Femur (tissue), 1 donor: ENCODE results near the gene TEX13D.
"Not testable (repeated sequence)": the region's sequence is repeated elsewhere in the genome, so short reads cannot be mapped to it uniquely, and the experiment has no call there.

Experiments used
- DNase-seq: peaks from one replicate; pipeline ENCODE4 v3.0.0-alpha.2; 2017

Gene TEX13D

DNA sequence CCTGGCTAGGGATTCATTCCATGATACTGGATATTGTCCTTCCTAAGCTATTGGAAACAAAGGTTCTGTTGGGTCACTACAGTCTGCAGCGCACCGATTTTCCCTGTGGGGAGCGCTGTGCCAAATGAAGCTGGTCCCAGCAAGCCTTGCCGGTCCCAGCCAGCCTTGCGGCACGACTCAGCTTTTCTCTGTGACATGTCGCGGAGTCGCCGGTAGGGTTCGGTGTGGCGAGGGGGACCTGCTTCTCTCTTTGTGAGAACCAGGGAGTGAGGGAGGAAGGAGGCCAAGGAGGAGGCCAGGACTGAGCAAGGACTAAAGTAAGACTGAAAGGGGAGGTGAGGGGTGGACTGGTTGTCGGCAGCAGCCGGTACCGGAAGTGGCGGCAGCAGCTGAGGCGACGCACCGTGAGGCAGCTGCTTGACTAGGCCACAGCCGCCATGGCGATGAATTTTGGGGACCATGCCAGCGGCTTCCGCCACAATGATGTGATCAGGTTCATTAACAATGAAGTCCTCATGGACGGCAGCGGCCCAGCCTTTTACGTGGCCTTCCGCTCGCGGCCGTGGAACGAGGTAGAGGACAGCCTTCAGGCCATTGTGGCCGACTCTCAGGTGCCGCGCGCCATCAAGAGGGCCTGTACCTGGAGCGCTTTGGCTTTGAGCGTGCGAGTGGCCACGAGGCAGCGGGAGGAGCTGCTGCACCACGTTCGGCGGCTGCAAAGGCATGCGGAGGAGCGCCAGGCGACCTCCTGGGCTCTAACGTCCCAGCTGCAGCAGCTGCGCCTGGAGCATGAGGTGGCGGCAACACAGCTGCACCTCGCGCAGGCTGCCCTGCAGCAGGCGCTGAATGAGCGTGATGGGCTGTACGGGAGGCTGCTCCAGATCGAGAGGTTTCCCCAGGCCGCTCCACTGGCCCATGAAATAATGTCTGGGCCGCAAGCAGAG, at the start of gene TEX13D:
TEX13D (plus strand) TSS at position 180 of the 944 bp plus-strand sequence; CDS start at position 438, 258 bp downstream.
- no peak for DNase-seq

DNA sequence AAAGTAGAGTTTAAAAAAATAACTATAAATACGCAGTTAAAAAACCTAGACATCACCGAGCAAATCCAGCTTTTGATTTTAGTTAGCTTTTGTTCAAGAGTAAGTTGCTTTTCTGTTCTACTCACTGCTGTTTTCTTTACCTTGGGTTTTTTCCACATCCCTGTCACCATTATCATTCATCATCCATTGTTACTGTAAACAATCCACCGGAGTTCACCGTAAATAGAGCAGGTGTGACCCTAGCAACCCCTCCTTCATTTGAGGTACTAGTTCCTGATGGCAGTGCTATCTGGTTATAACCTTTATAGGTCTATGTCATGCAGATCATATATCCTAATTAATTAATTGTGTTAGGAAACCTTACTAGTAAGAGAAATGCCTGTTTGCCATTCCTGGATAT, 43.0 kb upstream of the TEX13D start:
- DNase-seq, result no peak

GRCh38 chrX:124293810-124294209, 38.6 kb upstream of the TEX13D start:
- no peak for DNase-seq

DNA sequence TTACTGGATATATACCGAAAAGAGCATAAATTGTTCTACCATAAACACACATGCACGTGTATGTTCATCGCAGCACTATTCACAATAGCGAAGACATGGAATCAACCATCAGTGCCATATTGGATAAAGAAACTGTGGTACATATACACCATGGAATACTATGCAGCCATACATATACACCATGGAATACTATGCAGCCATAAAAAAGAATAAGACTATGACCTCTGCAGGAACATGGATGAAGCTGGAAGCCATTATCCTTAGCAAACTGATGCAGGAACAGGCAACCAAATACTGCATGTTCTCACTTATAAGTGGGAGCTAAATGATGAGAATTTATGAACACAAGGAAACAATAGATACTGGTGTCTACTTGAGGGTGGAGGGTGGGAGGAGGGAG, 33.1 kb upstream of the TEX13D start:
- DNase-seq, result not testable (repeated sequence)

GRCh38 chrX:124300405-124300804, 32.1 kb upstream of the TEX13D start:
- DNase-seq, result no peak

GRCh38 chrX:124307253-124307907, 25.1 kb upstream of the TEX13D start:
- no peak for DNase-seq

- no peak for DNase-seq
These were observed 6.7 kb upstream of the TEX13D start for GRCh38 chrX:124325732-124326131.

DNA sequence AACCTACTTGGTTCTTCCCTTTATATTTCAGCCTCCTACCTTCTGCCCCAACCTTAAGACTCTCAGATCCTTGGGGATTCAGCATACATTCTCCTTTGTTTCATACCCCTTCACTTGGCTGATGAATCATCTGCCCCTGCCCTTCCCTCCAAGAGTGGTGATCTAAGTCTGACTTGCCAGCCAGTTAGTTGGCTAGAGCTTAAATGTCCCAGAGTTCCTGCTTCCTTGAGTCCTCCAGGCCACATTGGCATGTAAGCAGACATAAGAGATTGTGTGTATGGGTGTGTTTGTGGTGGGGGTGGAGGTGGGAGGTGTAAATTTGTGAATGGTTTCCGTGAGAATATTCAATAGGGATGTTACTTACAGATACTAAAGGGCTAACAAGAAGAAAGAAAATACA, 3.7 kb upstream of the TEX13D start:
- DNase-seq, result no peak

DNA sequence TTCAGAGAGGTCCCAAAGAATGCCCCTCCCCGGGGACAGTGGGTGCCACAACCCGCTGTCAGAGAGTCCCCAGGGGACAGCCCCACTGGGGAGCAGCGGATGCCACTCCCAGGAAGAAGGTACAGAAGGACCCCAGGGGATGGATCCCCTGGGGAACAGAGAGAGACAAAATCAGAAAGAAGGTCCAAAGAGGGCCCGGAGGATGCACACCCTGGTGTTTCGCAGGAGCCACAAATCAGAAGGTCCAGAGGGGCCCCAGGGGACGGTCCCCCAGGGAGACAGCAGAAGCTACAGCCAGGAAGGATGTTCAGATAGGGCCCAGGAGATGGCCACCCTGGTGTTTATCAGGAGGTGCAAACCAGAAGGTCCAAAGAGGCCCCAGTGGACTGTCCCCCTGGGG, 1.4 kb downstream of the TEX13D start:
- DNase-seq, result no peak

DNA sequence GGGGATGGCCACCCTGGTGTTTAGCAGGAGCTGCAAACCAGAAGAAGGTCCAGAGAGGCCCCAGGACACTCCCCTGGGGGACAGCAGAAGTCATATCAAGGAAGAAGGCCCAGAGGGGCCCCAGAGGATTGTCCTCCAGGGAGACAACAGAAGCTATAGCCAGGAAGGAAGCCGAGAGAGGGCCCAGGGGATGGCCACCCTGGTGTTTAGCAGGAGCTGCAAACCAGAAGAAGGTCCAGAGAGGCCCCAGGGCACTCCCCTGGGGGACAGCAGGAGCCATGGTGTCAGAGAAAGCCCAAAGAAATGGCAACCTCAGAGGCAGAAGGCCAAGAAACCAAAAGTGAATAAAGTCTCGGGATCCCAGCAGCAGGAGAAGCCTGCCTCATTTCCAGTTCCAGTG, 2.1 kb downstream of the TEX13D start:
- not testable (repeated sequence) for DNase-seq

DNA sequence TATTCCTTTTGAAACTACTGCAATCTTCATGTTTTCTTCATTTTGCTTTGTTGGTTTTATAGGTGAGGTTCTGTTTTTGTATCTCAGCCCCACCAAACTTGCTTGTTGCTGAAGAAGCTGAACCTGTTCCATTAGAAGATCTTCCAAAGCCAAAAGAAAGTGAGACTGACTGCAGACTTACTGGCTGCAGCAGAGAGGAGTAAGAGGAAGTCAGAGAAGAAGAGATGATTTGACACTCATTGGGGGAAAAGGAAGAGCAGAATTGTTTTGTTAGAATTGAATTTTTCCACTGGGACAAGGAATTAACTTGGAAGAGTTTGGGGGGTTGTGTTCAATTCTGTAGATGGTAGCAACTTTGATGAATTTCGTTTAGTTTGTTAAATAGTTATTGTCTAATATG, 3.1 kb downstream of the TEX13D start:
- DNase-seq, result no peak

DNA sequence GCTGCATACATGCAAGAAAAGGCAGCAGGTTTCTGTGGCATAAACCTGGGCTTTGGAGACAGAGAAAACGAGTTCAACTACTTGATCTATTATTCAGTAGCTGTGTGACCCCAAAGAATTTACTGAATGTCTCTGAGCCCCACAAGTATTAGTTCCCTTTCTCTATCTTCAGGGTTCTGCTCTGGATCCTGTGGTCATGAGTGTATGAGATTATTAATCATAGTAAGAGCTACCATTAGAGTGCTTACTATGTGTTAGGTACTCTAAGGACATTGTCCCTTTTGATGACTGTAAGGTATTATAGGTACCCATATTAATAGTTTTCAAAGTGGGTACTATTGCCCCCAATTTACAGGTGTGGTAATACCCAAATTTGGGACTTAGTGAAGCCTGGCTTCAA, 5.5 kb downstream of the TEX13D start:
- DNase-seq, result no peak

GRCh38 chrX:124338733-124339514, 6.5 kb downstream of the TEX13D start:
- DNase-seq, result no peak

- DNase-seq, result no peak
These were observed 9.1 kb downstream of the TEX13D start for GRCh38 chrX:124341396-124342132.

DNA sequence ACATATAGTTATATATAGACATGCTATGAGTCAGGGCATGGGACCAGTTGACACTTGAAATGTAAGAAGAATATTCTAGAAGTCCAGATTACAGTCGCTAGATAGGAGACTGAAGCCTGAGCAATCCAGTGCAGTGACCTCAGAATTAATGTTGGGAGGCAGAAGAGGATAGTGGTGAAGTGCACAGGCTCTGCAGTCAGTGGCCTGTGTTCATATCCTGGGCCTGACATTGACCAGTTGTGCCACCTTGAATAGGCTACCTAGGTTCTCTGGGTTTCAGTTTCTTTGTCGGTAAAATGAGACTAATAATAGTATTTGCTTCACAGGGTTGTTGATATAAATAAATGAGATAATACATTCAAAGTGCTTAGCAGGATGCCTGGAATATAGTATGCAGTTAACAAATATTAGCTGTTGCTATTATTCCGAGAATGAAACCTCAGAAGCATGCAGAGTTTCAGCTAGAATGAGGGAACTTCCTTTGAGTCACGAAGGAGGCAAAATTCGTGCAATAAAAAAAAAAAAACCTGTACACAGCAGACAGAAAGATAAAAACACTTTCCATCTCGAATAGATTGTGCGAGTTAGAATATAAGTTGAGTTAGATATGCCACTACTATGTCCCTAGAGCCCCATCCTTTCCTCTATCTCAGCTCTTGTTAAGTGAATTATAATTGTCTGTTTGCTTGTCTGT, 9.9 kb downstream of the TEX13D start:
- DNase-seq, result no peak

DNA sequence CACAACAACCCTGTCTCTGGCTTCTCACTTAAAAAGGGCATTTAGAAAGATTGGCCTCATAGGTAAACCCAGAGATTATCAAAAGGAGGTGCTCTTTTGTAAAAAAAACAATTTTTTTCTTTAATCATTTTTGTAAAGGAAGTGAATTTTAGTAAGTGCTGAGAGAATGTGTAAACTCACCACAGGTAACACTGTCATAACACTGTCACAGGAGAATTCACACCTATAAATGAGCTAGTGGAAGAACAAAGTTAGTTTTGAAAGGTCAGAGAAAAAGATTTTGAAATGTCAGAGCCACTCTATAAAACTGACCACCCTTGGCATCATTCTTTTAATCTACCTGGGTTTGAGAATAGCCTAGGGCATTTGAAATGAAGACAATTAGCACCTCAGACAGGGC, 10.6 kb downstream of the TEX13D start:
- no peak for DNase-seq

- DNase-seq, result no peak
These were observed 11.8 kb downstream of the TEX13D start for GRCh38 chrX:124344246-124344645.

DNA sequence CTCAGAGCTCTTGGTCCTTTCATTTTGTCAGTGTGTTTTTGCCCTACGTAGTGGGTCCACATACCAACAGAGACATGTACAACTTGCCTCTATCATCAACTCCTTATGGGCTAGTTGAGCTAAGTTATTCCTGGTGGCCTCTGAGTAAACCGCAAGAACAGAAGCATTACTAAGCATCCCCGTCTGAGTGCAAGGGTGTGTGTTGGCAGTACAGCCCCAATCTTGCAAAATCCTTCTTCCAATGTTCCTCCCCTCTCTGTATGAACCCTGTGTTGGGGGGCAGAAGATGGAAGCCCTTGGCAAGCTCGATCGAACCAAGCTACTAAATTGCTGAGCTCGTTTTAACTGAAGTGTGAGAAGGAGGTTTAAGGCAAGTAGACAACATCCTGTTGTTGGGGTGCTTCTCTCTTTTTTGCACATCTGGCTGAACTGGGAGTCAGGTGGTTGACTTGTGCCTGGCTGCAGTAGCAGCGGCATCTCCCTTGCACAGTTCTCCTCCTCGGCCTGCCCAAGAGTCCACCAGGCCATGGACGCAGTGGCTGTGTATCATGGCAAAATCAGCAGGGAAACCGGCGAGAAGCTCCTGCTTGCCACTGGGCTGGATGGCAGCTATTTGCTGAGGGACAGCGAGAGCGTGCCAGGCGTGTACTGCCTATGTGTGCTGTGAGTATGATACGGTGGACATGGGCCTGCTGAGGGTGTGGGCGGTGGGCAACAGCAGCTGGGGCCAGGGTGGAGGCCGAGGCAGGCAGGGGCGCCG, 13.8 kb downstream of the TEX13D start, which contains the start of gene SH2D1A:
SH2D1A (plus strand) TSS at position 447 of the 760 bp plus-strand sequence; CDS start at position 527, 80 bp downstream.
- no peak for DNase-seq

- DNase-seq, result no peak
These were observed 14.4 kb downstream of the TEX13D start for GRCh38 chrX:124346877-124347241.

GRCh38 chrX:124347242-124347641, 14.8 kb downstream of the TEX13D start:
- DNase-seq, result no peak

DNA sequence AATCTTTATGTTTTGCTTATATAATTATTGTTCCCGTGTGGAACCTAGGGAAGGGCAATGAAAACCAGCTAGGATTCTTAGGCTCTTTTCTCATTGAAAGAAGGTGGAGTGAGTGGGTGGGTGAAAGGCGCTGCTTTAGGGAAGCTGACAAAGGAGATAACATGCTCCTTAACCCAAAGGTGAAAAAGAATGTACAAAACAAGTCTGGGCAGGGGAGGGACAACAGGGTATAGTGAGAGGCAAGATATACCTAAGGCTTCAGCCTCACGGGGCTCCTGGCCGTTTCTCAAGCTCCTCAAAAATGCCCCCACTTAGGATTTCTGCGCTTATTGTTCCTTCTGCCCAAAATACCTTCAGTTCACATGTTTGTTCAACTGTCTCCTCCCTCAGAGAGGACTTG, 15.7 kb downstream of the TEX13D start:
- DNase-seq, result no peak
